GM19043 (cell line): Measurements from ENCODE around the gene VPS26C.
A peak's percentile ranks its signal among the peaks of the same experiment; 100 is the strongest.
"Not testable (repeated sequence)": the region's sequence is repeated elsewhere in the genome, so short reads cannot be mapped to it uniquely, and the experiment has no call there.

Experiments used
- ATAC-seq: cut with Tn5 transposase; IDR thresholded peaks from one replicate; pipeline ENCODE4 v1.9.1; 2021; ENCODE audit warnings: low read depth; ENCODE audit not compliant: unreplicated experiment

Gene VPS26C

GRCh38 chr21:37267269-37268185, at the start of gene VPS26C:
Gene VPS26C (minus strand): TSS chr21:37267334. CDS start chr21:37267294, 40 bp downstream.
- peak; percentile 88 for ATAC-seq

DNA sequence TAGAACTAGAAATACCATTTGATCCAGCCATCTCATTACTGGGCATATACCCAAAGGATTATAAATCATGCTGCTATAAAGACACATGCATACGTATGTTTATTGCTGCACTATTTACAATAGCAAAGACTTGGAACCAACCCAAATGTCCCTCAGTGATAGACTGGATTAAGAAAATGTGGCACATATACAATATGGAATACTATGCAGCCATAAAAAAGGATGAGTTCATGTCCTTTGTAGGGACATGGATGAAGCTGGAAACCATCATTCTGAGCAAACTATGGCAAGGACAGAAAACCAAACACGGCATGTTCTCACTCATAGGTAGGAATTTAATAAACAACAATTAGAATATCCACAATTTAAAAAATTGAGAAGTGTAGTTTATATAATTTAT, 48.9 kb upstream of the VPS26C start:
- ATAC-seq, result not testable (repeated sequence)

DNA sequence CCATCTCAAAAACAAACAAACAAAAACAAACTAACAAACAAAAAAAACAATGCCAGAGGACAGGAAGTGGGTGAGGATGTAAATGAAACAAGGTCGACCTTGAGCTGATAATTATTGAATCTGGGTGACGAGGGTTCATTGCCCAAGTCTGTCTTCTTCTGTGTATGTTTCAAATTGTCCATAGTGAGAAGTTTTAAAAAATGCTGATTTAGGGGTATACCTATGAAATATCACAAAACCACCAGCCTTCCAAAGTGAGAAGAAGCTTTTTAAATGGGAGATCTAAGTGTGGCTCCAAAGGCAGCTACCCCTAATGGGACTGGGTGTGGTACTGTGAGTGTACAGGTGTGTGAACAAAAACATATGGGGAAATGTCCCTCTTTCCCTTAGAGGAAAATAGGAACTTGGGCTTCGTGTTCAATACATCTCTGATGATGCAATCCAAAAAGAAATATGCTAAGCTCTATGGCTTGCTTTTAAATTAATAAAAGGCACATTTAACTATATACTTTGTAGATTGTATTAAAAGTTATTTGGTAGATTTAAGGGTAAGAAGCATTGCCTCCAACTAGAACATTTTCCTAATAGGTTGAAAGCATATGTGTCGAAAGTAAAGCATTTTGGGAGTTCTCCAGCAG, 33.1 kb upstream of the VPS26C start:
- ATAC-seq, result no peak

DNA sequence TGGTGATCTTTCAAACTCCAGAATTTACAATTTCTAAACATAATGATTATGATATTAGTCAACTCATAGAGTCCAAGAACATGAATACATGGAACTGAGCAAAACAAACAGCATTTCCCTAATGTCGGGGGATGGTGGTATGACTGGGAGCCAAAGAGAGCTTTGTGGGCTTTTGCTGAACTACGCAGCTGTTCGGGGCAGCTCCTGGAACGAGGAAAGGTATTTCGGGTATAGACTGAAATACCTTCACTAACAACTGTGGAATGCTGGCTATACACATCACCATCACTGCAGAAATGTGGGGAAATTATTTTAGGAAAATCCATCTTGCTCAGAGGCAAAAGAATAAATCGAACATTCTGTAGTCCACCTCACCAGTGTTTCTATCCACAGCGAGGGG, 30.2 kb upstream of the VPS26C start:
- ATAC-seq, result no peak

DNA sequence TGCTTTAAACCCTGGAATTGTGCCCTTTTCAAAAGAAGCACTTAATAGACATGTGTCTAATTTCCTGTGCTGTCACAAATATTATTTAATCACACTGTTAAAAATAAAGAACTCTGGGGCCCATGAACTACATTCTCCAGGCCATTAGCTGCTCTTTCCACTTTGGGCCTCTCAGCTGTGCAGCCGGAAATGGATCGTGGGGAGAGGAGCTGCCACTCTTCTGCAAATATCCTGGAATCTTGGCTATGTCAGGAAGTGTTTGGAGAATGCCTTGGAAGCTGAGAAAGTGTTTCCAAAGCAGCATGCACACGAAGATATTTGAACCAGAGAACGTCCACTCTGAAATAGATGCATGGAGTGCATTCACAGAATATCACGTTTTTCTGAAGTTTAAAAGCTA, 27.5 kb upstream of the VPS26C start:
- no peak for ATAC-seq

GRCh38 chr21:37292941-37293340, 25.8 kb upstream of the VPS26C start:
- no peak for ATAC-seq

- ATAC-seq, result no peak
Measured at GRCh38 chr21:37292041-37292440, 24.9 kb upstream of the VPS26C start.

DNA sequence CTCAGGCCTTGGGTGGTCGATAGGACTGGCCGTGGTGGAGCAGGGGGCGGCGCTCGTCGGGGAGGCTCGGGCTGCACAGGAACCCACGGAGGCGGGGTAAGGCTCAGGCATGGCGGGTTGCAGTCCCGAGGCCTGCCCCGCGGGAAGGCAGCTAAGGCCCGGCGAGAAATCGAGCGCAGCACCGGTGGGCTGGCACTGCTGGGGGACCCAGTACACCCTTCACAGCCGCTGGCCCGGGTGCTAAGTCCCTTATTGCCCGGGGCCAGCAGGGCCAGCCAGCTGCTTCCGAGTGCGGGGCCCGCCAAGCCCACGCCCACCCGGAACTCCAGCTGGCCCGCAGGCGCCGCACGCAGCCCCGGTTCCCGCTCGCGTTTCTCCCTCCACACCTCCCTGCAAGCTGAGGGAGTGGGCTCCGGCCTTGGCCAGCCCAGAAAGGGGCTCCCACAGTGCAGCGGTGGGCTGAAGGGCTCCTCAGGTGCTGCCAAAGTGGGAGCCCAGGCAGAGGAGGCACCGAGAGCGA, 16.1 kb upstream of the VPS26C start:
- not testable (repeated sequence) for ATAC-seq

- not testable (repeated sequence) for ATAC-seq
Measured at GRCh38 chr21:37282602-37283001, 15.5 kb upstream of the VPS26C start.

DNA sequence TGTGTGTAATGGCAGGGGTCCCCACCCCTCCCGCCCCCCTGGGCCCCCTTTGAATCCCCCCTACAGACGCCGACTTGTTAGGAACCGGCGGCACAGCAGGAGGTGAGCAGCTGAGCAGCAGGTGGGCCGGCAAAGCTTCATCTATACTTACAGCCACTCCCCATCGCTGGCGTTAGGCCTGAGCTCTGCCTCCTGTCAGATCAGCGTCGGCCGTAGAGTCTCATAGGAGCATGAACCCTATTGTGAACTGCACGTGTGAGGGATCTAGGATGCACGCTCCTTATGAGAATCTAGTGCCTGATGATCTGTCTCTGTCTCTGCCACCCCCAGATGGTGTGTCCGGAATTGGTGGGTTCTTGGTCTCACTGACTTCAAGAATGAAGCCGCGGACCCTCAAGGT, 14.9 kb upstream of the VPS26C start:
- ATAC-seq, result no peak

DNA sequence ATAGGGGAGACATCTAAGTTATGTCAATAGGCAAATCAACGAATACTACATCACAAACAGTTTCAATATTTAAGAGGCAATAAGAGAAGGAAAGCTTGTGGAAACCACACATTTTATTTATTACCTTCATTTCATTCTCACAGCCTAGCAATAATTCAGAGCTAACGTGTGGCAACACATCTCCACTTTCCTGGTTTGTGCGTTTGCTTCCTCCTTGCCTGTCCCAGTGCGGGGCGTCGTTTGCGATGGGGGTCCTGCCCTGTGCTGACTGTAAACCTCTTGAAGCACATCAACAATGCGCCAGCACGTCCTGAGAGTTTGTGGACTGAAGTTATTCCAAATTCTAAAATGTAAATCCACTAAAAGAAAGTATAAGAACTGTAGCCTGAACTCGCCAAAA, 14.4 kb upstream of the VPS26C start:
- ATAC-seq, result no peak

- ATAC-seq, result not testable (repeated sequence)
Measured at GRCh38 chr21:37279271-37279670, 12.1 kb upstream of the VPS26C start.

- no peak for ATAC-seq
Measured at GRCh38 chr21:37278199-37278598, 11.1 kb upstream of the VPS26C start.

GRCh38 chr21:37276377-37276776, 9.2 kb upstream of the VPS26C start:
- ATAC-seq, result no peak

DNA sequence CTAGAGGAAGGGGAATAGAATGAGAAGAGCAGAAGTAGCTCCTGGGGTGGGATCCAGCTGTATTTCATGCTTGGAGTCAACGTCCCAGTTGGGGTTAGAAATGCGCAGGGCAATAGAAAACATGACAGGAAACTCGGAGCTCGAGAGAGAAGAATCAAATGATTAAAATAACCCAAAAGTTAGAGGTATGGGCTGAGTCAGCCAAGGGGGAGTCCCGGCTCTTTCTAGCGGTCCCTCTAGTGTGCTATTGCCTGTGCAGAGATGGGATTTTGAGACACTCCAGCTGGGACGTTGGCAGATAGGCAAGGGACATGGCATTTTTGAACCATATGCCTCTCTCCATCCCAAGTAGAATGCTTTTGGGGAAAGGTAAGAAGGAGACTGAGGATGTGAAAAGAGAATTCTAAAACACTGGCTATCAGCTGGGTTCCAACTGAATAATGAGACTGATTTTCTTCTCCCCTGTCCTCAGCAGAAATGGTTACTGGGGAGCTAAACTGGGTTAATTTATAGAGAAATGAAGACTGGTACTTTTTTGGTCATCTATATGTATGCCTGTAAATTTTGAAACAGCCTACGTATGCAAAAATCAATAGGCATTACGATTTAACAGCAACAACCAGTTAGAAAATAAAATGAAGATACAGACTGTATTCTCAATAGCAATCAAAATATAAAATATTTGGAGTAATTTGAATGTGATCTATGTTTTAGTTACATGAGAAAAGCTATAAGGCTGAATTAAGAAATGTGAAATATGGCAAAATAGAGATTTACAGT, 7.0 kb upstream of the VPS26C start:
- ATAC-seq, result no peak

- no peak for ATAC-seq
Measured at GRCh38 chr21:37273440-37273839, 6.3 kb upstream of the VPS26C start.

DNA sequence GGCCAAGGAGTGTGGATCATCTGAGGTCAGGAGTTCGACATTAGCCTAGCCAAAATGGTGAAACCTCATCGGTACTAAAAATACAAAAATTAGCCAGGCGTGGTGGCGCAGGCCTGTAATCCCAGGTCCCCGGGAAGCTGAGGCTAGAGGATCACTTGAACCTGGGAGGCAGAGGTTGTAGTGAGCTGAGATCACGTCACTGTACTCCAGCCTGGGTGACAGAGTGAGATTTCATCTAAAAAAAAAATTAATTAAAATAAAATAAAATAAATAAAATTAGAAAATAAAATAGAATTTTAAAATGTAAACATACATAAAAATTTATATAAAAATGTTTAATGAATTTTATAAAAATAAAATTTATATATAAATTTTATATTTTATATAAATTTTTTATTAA, 5.8 kb upstream of the VPS26C start:
- ATAC-seq, result no peak

DNA sequence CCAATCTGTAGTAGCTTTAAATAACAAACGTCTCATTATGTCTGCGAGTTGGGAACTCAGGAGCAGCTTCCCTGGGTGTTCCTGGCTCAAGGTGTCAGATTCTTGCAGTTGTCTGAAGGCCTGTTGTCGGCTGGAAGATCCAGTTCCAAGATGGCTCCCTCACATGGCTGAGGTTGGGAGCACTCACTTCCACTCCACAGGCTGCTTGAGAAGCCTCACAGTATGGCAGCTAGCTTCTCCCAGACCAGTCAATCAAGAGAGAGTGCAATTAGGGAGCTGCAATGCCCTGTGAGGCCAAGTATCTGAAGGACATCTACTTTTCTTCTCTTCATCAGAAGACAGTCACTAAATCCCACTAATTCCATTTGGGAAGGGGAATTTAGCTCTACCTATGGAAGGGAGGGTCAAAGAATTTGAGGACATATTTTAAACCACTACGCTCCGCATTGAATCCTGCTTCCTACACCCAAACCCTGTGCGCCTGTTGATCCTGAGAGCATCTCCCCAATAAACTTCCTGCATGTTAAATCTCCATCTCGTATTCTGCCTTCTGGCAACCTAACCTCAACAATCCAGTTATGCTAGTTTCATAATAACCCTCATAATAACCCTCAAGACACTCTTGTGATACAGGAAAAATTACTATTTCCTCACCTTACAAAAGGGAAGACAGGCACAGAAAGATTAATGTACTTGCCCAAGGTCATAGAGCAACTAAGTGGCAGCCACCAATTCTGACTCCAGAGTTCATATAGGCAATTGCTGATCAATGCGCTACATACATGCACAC, 3.6 kb upstream of the VPS26C start:
- ATAC-seq, result no peak

- no peak for ATAC-seq
Measured at GRCh38 chr21:37269481-37269880, 2.3 kb upstream of the VPS26C start.

- no peak for ATAC-seq
Measured at GRCh38 chr21:37268186-37268503, 1.0 kb upstream of the VPS26C start.
